HEK293T (cell line): ENCODE data around the gene GNB4.

Experiments used
- CTCF ChIA-PET: fragments of 350-600 bp; formaldehyde crosslinking; extraction: SDS; loops from one replicate; lab custom pipeline; 2021; ENCODE audit warnings: antibody characterized with exemption, inconsistent platforms; lab: Yijun Ruan, JAX
- POLR2A ChIA-PET: fragments of 350-600 bp; formaldehyde crosslinking; extraction: SDS; loops from one replicate; lab custom pipeline; 2020; ENCODE audit warnings: antibody characterized with exemption, inconsistent platforms; lab: Yijun Ruan, JAX
- DNase-seq: peaks from one replicate; pipeline ENCODE4 v3.0.0; 2012; ENCODE audit warnings: mixed read lengths; ENCODE audit errors: extremely low spot score
- ARNT ChIP-seq: fragments of 450-650 bp; IDR thresholded peaks from 2 replicates; pipeline ENCODE4 v1.6.1; 2017; ENCODE audit warnings: mild to moderate bottlenecking
- BHLHE40 ChIP-seq: fragments of 450-650 bp; IDR thresholded peaks from 2 replicates; pipeline ENCODE4 v1.6.1; 2016; ENCODE audit warnings: mild to moderate bottlenecking, moderate library complexity, borderline replicate concordance
- CTBP1 ChIP-seq: fragments of 450-650 bp; IDR thresholded peaks from 2 replicates; pipeline ENCODE4 v1.6.1; 2016; ENCODE audit warnings: borderline replicate concordance
- ELF4 ChIP-seq: fragments of 450-650 bp; IDR thresholded peaks from 2 replicates; pipeline ENCODE4 v1.6.1; 2017; ENCODE audit warnings: antibody characterized with exemption
- FOXA1 ChIP-seq: fragments of 450-650 bp; IDR thresholded peaks from 2 replicates; pipeline ENCODE4 v1.6.1; 2016; ENCODE audit warnings: mild to moderate bottlenecking
- FOXK2 ChIP-seq: fragments of 450-650 bp; IDR thresholded peaks from 2 replicates; pipeline ENCODE4 v1.6.1; 2016; ENCODE audit warnings: mild to moderate bottlenecking
- FOXM1 ChIP-seq: fragments of 450-650 bp; IDR thresholded peaks from 2 replicates; pipeline ENCODE4 v1.6.1; 2017; ENCODE audit warnings: mild to moderate bottlenecking, borderline replicate concordance
- HDGF ChIP-seq: fragments of 450-650 bp; IDR thresholded peaks from 2 replicates; pipeline ENCODE4 v1.6.1; 2017; ENCODE audit warnings: antibody characterized with exemption, borderline replicate concordance
- L3MBTL2 ChIP-seq: fragments of 450-650 bp; conservative IDR thresholded peaks from 2 replicates; pipeline ENCODE4 v1.6.1; 2016; ENCODE audit warnings: mild to moderate bottlenecking
- LEF1 ChIP-seq: fragments of 450-650 bp; IDR thresholded peaks from 2 replicates; pipeline ENCODE4 v1.6.1; 2017; ENCODE audit warnings: mild to moderate bottlenecking, borderline replicate concordance
- NFRKB ChIP-seq: fragments of 450-650 bp; IDR thresholded peaks from 2 replicates; pipeline ENCODE4 v1.6.1; 2016; ENCODE audit warnings: mild to moderate bottlenecking, moderate library complexity
- PKNOX1 ChIP-seq: fragments of 450-650 bp; IDR thresholded peaks from 2 replicates; pipeline ENCODE4 v1.6.1; 2016
- SP1 ChIP-seq: fragments of 450-650 bp; IDR thresholded peaks from 2 replicates; pipeline ENCODE4 v1.6.1; 2017
- SUZ12 ChIP-seq: fragments of 450-650 bp; IDR thresholded peaks from 2 replicates; pipeline ENCODE4 v1.6.1; 2016; ENCODE audit warnings: mild to moderate bottlenecking
- TARDBP ChIP-seq: fragments of 450-650 bp; IDR thresholded peaks from 2 replicates; pipeline ENCODE4 v1.6.1; 2016
- ZNF384 ChIP-seq: fragments of 450-650 bp; IDR thresholded peaks from 2 replicates; pipeline ENCODE4 v1.6.1; 2016

Gene GNB4

GRCh38 chr3:179451265-179452175 is at the start of gene GNB4:
Gene GNB4, minus strand, starts transcription at chr3:179451470. Its CDS starts 25,270 bp downstream, at chr3:179426200.
- TF ChIP-seq LEF1 (0 out of 2 replicates have a peak, but pooled peaks have one; percentile 39), BHLHE40 (no peak), HDGF (no peak), ELF4 (no peak), ARNT (no peak), ZNF384 (no peak), L3MBTL2 (peak; percentile 35; the same call in 1 of the 2 replicates), PKNOX1 (no peak), FOXA1 (no peak), FOXK2 (no peak), SUZ12 (no peak)
- POLR2A ChIA-PET, result interaction anchor here (0.8 to 1.5 kb wide), 6 partner anchors 9 to 128 kb away, joined by 3 to 7 read pairs (median 4); partner anchors contain the start of gene ACTL6A
- CTCF ChIA-PET, result interaction anchor here (1.0 kb wide), 1 partner anchor 107 kb away, joined by 3 read pairs; no protein-coding TSS in a partner anchor
- peak; percentile 74 for DNase-seq

GRCh38 chr3:179495483-179495882 is 44.2 kb upstream of the GNB4 start:
- ChIA-PET CTCF (no interaction called here), POLR2A (no interaction called here)
- TF ChIP-seq ZNF384 (no peak), CTBP1 (no peak), FOXK2 (no peak), SP1 (no peak), SUZ12 (no peak), FOXA1 (no peak), ARNT (no peak), LEF1 (no peak), BHLHE40 (no peak), ELF4 (no peak), NFRKB (no peak), HDGF (no peak), PKNOX1 (no peak), FOXM1 (no peak), TARDBP (no peak), L3MBTL2 (no peak)
- no peak for DNase-seq

- CTCF ChIA-PET, result no interaction called here
- TF ChIP-seq FOXM1, result no peak
- TF ChIP-seq FOXA1, result no peak
- no peak for TF ChIP-seq TARDBP
- TF ChIP-seq PKNOX1, result no peak
- POLR2A ChIA-PET, result no interaction called here
- DNase-seq, result no peak
These were observed 42.0 kb upstream of the GNB4 start for GRCh38 chr3:179493260-179493659.

GRCh38 chr3:179488213-179488612 is 36.9 kb upstream of the GNB4 start:
- TF ChIP-seq FOXM1, result no peak
- no peak for TF ChIP-seq LEF1
- TF ChIP-seq FOXA1, result no peak
- no peak for TF ChIP-seq NFRKB
- TF ChIP-seq SP1, result no peak
- no peak for TF ChIP-seq SUZ12
- no peak for TF ChIP-seq ELF4
- no peak for TF ChIP-seq HDGF
- TF ChIP-seq FOXK2, result no peak
- TF ChIP-seq ZNF384, result no peak
- ChIA-PET CTCF (no interaction called here), POLR2A (no interaction called here)
- DNase-seq, result no peak

- DNase-seq, result no peak
- POLR2A ChIA-PET, result no interaction called here
- no peak for TF ChIP-seq HDGF
- TF ChIP-seq SUZ12, result no peak
- no peak for TF ChIP-seq PKNOX1
- TF ChIP-seq FOXM1, result no peak
- no peak for TF ChIP-seq FOXK2
- TF ChIP-seq ARNT, result no peak
- no peak for TF ChIP-seq NFRKB
- TF ChIP-seq TARDBP, result no peak
- no peak for TF ChIP-seq BHLHE40
- no peak for TF ChIP-seq L3MBTL2
- TF ChIP-seq FOXA1, result no peak
- no peak for TF ChIP-seq CTBP1
- TF ChIP-seq LEF1, result no peak
- no peak for TF ChIP-seq ELF4
- no peak for TF ChIP-seq SP1
- TF ChIP-seq ZNF384, result no peak
- CTCF ChIA-PET, result no interaction called here
These were observed 35.5 kb upstream of the GNB4 start for GRCh38 chr3:179486806-179487205.
